Measurements from ENCODE around the gene FILIP1. TPM values are rescaled to one million over a fixed set of nuclear protein-coding genes. Genes with fewer than 3 reads are reported as not detected.

FILIP1 gene
- total RNA-seq, 2 donors from 2014 or later: 78.2 to 117 TPM

DNA sequence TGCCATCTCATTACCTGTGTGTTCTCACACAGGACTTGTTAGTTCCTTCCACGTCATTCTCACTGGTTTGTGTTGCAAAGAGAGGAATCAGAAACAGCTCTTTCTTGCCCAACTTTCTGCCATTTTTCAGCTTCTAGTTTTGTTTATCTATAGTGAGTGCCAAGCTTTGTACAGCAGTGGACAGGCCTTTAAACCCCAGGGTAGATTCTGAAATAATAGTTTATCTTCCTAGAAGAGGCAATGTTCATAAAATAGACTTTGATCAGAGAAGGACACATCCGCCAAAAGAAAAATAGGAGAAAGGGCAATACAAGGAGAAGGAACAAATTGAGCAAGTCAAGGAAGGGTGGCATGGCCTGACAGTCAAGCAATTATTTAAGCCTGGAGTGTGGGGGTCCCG, 191.3 kb downstream of the FILIP1 start:
- Histone ChIP-seq H3K4me1 (peaks cover 0 to 15% of the 10 kb centered on the region in 2 donors), H3K27ac (no peak overlapping the region), H3K36me3 (no peaks in the 10 kb centered on the region), H3K27me3 (no peaks in the 10 kb centered on the region), H3K9me3 (no peaks in the 10 kb centered on the region), H3K4me3 (no peak overlapping the region)
- DNase-seq (ENCODE audit: low spot score): no peak
- TF ChIP-seq, protein P1, sequence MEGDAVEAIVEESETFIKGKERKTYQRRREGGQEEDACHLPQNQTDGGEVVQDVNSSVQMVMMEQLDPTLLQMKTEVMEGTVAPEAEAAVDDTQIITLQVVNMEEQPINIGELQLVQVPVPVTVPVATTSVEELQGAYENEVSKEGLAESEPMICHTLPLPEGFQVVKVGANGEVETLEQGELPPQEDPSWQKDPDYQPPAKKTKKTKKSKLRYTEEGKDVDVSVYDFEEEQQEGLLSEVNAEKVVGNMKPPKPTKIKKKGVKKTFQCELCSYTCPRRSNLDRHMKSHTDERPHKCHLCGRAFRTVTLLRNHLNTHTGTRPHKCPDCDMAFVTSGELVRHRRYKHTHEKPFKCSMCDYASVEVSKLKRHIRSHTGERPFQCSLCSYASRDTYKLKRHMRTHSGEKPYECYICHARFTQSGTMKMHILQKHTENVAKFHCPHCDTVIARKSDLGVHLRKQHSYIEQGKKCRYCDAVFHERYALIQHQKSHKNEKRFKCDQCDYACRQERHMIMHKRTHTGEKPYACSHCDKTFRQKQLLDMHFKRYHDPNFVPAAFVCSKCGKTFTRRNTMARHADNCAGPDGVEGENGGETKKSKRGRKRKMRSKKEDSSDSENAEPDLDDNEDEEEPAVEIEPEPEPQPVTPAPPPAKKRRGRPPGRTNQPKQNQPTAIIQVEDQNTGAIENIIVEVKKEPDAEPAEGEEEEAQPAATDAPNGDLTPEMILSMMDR (IDR thresholded peaks at IDR 0.05): no peak

DNA sequence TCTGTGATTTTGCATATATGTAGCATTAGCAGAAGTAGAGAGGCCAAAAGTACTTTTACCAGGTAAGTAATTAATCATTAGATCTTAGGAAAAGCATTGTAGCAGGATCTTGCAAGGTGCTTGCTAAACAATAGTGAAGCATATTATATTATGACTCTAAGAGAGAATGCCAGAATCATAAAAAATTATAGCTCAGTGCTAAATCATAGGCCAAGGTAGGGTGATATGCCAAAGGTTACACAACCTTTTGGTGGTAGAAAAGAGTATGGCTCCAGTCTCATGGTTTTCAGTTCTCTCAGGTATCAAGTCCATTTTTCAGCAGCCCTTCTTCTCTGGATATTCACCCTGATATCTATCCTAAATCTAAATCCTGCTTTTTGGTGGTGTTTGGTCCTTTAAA, 192.1 kb downstream of the FILIP1 start:
- Histone ChIP-seq H3K27me3 (no peaks in the 10 kb centered on the region), H3K36me3 (no peaks in the 10 kb centered on the region), H3K4me1 (peaks cover 0 to 15% of the 10 kb centered on the region in 2 donors), H3K27ac (no peak overlapping the region), H3K4me3 (no peak overlapping the region), H3K9me3 (no peaks in the 10 kb centered on the region)
- DNase-seq (ENCODE audit: low spot score): no peak
- TF ChIP-seq, protein P1 (IDR thresholded peaks at IDR 0.05): no peak

DNA sequence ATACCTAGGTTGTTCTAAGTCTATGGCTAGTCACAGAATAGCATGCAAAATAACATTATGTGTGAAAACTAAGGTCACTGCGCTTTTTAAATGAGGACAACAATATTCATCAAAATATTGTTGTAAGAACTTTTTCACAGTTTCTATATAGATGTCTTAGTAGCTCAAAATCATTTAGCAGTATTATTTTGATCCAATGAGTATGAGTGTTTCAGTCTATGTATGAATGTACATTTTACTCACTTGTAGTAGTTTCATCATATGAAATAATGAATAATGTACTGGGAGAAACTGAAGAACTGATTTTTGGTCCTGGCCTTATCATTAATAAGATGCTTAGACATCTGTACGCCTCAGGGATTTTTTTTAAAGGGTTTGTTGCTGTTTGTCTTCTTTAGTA, 192.5 kb downstream of the FILIP1 start:
- H3K36me3 ChIP-seq: no peaks in the 10 kb centered on the region
- peaks cover 0 to 13% of the 10 kb centered on the region in 2 donors for H3K4me1 ChIP-seq
- no peaks in the 10 kb centered on the region for H3K9me3 ChIP-seq
- H3K27ac ChIP-seq: no peak overlapping the region
- no peak for DNase-seq (ENCODE audit: low spot score)
- no peaks in the 10 kb centered on the region for H3K27me3 ChIP-seq
- no peak overlapping the region for H3K4me3 ChIP-seq
- TF ChIP-seq, protein P1 (IDR thresholded peaks at IDR 0.05): no peak

DNA sequence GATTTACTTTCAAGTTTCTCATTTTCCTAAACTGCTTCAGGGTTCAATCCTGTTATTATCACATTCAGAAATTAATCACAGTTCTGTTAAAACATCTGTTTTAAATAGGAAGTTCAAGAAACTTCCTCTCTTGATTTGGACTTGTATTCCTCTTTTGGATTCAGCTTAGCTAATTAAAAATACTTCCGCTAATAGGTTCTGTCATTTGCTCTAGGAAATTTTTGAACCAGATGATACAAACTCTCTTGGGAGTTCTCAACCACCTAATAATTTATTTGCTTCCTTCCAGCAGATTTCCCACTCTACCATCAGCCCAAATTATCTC, 193.1 kb downstream of the FILIP1 start:
- Histone ChIP-seq H3K4me1 (peaks cover 0 to 11% of the 10 kb centered on the region in 2 donors), H3K4me3 (no peak overlapping the region), H3K36me3 (no peaks in the 10 kb centered on the region), H3K27ac (no peak overlapping the region), H3K27me3 (no peaks in the 10 kb centered on the region), H3K9me3 (no peaks in the 10 kb centered on the region)
- TF ChIP-seq, protein P1 (IDR thresholded peaks at IDR 0.05): no peak
- DNase-seq (ENCODE audit: low spot score): no peak

DNA sequence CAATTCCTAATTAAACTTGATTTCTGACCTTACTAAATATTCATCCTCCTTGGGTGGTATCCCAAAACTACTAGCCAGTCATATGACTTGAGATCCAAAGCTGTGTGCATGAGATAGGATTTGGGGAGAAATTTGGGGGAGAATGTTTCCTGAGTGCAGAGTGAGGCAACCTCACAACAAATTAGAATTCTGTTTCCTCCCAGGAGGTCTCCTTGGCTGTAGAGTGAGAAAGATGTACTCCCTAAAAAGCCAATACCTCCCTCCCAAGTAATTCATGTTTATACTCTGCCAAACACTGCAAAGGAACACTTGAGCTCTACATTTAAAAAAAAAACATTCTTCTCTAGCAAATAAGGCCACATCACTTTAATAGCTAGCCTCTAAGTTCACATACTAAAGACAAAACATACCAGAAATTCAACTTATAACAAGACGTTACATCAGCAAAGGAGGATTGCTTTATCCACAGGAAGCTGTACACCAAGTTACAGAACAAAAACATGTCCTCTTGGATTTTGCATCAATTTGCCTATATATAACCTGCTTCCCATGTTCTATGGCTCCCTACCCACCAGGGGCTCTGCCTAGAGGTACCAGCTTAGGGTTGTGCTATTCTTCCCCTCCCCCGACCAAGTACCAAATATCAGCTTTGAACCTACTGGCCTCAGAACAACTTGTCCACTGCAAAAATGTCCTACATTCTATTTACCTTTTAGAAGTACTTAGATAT, 193.6 kb downstream of the FILIP1 start:
- Histone ChIP-seq H3K9me3 (no peaks in the 10 kb centered on the region), H3K36me3 (no peaks in the 10 kb centered on the region), H3K27me3 (no peaks in the 10 kb centered on the region), H3K4me1 (peaks cover 0 to 11% of the 10 kb centered on the region in 2 donors), H3K4me3 (no peak overlapping the region), H3K27ac (no peak overlapping the region)
- TF ChIP-seq, protein P1 (IDR thresholded peaks at IDR 0.05): no peak
- DNase-seq (ENCODE audit: low spot score): no peak
